A172 (cell line): Measurements from ENCODE around the gene MED16. TPM values are rescaled to one million over a fixed set of nuclear protein-coding genes. Genes with fewer than 3 reads are reported as not detected.
A peak's percentile ranks its signal among the peaks of the same experiment; 100 is the strongest.

Experiments used
- DNase-seq: peaks from one replicate; pipeline ENCODE4 v3.0.0-alpha.2; 2015; ENCODE audit warnings: low spot score
- total RNA-seq: library from RNA; depleted of rRNA; stranded (reverse); fragments of >200 nt; shearing (Covaris generic); gene quantifications from 2 replicates; pipeline ENCODE4 v1.2.3, GENCODE V29; 2014; rRNA removed

Gene MED16, protein sequence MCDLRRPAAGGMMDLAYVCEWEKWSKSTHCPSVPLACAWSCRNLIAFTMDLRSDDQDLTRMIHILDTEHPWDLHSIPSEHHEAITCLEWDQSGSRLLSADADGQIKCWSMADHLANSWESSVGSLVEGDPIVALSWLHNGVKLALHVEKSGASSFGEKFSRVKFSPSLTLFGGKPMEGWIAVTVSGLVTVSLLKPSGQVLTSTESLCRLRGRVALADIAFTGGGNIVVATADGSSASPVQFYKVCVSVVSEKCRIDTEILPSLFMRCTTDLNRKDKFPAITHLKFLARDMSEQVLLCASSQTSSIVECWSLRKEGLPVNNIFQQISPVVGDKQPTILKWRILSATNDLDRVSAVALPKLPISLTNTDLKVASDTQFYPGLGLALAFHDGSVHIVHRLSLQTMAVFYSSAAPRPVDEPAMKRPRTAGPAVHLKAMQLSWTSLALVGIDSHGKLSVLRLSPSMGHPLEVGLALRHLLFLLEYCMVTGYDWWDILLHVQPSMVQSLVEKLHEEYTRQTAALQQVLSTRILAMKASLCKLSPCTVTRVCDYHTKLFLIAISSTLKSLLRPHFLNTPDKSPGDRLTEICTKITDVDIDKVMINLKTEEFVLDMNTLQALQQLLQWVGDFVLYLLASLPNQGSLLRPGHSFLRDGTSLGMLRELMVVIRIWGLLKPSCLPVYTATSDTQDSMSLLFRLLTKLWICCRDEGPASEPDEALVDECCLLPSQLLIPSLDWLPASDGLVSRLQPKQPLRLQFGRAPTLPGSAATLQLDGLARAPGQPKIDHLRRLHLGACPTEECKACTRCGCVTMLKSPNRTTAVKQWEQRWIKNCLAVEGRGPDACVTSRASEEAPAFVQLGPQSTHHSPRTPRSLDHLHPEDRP
- 15.2 and 17.2 TPM in 2 replicates for total RNA-seq

DNA sequence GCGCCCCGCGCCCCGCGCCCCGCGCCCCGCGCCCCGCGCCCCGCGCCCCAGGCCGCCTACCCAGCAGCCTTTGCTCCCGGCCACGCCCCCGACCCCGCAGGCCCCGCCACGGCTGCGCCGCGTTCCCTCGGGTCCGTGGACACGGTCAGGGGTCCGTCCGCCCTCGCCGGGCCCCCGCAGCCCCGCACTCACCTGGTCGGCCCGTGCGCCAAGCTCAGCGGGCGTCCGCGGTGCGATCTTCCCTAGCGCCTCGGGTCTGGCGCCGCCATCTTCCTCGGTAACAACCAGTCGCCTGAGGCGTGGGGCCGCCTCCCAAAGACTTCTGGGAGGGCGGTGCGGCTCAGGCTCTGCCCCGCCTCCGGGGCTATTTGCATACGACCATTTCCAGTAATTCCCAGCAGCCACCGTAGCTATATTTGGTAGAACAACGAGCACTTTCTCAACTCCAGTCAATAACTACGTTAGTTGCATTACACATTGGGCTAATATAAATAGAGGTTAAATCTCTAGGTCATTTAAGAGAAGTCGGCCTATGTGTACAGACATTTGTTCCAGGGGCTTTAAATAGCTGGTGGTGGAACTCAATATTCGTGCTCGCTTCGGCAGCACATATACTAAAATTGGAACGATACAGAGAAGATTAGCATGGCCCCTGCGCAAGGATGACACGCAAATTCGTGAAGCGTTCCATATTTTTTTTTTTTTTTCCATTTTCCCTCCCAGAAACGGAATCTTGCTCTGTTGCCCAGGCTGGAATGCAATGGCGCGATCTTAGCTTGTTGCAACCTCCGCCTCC, at the start of gene MED16, which contains the start of gene RNU6-9:
Gene MED16 (minus strand): TSS at position 294 of the 796 bp plus-strand sequence. CDS start 2,056 bp downstream, outside the sequence.
Gene RNU6-9 (plus strand): TSS at position 591 of the 796 bp plus-strand sequence.
- peak; percentile 87 for DNase-seq

DNA sequence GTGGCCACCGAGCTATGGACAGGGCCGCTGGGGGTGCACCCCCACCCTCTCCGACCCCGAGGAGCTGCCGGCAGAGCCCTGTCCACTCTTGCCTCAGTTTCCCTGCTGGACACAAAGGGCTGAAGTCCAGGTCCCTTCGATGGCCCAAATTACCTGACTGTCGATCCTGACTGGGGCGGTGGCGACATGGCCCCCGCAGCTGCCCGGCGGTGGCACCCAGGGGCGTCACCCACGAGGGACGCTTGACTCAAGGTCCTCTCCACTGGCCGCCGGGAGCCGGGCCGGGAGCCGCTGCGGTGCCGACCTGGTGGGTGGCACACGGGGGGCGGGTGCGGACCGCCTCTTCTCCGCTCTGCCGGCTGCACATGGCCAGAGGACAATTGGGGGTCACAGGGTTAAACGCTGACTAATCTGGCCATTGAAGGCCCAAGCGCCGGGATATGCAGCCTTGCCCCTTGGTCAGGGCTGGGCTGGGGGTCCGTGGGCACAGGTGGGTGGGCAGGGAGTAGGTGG, 49.2 kb upstream of the MED16 start:
- DNase-seq, result no peak

DNA sequence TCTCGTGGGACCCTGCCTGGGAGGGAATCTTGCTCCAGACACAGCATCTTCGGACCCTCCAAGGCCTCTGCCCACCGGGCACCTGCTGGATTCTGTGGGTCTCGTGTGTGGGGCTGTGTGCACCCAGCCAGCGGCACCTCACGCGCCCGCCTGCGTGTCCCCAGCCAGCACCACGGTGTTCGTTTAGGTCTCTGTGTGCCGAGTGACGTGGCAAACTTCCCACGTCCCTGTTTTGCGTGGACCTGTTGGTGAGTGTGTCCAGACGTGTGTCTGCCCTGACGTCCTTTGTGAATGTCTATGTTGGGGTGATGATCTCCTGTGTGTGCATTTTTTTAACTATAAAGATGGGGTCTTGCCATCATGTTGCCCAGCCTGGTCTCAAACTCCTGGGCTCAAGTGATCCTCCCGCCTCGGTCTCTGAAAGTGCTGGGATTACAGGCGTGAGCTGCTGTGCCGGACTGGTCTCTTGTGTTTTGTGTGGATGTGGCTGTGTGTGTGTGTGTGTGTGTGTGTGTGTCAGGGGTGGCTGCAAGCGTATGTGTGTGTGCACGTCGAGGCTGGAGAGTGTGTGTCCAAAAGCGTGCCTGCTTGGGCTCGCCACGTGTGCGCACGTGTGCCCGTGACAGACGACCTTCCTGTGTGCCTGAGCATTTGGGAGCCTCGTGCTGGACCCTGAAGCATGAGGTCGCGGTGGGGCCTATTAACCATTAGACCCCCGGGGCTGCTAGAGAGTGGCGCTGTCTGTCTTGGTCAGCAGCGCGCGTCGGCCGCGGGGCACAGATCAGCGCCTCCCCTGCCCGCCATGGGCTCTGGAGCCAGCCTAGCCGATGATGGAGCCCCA, 48.5 kb upstream of the MED16 start:
- no peak for DNase-seq

DNA sequence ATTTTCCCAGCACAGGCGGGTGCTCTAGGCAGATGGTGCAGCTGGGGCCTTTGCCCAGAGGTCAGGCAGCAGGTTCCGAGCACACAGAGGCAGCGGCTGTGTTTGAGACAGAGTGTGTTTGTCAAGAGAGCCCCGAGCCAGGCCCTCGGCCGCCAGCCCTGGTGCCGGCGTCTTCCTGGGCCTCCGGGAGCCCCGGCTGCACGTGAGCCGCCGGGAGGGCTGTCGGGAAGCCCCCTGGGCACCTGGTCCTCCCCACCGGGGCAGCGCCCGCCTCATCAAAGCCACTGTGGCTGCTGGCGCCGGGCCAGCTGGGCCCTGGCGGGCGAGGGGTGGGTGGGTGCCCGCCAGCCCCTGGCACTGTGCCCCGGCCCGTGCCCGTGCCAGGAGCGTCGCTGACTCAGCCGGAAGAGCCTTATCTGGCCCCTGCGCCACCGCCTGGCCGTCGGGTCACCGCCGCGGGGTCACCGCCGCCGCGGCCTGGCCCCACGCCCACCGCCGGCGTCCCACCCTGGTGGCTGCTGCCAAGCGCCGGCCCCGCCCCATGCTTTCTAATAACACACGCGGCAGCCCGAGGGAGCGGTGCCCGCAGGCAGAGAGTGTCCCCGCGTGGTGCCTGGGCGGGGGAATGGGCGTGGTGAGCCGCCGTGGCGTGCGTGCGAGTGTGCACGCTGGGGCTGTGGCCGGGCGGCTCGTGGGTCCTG, 47.8 kb upstream of the MED16 start:
- peak; percentile 84 for DNase-seq

DNA sequence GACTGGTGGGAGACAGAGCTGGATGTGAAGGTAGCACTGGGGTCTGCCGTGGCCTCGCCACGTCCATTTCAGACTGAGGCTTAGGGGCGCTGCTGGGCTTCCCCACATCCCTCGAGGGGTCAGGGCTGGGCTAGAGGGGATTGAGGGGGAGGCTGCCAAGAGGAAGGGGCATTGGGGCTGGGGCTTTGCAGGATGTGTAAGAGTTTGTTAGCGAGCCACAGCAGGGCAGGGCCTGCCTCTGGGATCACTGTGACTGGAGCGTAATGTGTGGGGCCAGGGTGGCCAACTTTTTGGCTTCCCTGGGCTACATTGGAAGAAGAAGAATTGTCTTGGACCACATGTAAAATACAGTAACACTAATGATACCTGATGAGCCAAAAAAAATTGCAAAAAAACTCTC, 46.9 kb upstream of the MED16 start:
- DNase-seq, result no peak

DNA sequence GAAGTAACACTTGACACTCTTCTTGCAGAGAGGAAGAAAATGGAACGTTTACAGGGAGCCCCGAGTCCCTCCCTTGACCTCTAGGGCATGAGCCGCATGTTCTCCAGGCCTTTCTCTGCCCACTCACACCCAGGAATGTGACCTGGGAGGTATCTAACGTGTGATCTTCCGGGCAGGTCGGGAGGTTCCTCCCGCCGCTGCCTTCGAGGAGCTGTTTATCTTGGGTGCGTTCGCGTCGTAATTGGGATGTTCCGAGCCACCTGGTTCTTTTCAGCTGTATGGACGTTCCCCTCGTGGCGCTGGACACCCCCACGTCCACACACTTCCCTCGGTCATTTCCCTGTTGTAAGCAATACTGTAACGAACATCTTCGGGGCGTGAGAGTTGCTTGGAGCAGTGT, 46.5 kb upstream of the MED16 start:
- no peak for DNase-seq

DNA sequence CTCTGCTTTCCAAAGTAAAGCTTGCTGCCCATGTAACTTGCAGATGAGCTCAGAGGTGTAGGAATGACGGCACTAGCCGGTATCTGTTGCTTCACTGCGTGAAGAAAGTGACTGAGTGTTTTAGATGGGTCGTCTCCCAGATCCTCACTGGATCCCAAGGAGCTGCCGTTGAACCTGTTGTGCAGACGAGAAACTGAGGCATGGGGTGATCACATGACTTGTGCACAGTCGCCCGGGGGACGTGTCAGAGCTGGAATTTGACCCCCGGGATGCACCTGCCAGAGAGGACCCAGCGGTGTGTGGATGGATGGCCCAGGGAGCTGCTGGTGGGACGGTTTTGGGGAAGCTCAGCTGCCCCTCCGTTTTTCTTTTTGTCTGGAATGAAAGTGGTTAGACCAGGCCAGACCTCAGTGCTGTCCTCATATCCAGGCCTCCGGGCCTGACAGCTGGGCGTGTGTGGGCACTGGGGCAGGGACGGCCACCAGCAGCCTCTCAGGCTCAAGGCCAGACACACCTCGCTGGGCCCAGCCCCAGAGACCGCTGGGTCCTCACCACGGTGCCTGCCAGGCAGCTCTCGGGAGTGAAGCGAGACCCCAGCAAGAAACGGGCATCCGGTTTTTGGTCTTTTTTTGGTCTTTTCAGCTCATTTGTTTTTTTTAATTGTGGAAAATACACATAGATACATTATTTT, 45.4 kb upstream of the MED16 start:
- no peak for DNase-seq

DNA sequence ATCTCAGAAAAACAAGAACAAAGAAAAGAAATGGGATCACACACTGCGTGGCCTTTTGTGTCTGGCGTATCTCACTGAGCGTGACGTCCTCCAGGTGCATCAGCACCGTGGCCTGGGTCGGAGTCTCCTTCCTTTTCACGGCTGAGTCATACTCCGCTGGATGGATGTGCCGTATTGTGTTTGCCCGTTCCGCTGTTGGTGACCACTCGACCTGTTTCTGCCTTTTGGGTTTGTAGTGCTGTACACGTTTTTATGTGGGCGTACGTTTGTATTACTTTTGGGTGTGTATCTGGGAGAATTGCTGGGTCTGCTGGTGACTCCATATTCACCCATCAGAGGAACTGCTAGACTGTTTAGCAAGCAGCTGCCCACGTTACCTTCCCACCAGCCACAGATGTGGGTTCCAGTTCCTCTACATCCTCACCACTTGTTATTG, 44.3 kb upstream of the MED16 start:
- DNase-seq, result no peak

DNA sequence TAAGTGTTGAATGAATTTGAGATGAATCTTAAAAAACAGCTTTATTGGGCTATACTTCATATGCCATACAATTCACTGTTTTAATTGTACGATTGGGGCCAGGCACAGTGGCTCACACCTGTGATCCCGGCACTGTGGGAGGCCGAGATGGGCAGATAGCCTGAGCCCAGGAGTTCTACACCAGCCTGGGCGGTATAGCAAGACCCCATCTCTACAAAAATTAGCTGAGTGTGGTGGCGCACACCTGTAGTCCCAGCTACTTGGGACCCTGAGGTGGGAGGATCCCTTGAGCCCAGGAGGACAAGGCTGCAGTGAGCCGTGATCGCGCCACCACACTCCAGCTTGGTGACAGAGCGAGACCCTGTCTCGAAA, 43.2 kb upstream of the MED16 start:
- DNase-seq, result no peak

DNA sequence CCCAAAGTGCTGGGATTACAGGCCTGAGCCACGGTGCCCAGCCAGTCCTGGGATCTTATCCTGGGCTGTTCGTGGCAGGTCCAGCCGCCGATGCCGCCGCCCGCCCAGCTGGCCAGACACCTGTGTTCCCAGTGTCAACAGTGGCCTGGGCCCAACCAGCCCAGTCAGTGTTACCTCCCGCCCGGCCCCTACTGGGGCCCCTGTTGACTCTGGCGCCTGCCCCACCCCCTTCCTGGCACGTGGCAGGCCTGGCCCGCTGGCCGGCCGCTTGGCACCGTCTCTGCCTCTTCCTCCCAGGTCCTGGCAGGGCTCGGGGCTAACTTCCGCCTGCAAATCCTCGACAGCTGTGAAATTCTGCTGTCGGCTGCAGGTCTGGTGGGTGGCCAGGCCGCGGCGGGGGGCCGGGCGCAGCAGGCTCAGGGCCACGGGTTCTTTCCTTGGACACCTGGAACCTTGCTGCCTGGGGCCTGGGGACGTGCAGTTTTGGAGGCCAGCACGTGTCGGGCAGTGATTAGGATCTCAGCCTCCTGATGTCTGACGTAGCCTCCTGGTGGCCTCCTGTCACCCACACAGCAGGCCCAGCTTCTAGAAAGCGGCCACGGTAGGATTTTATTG, 42.0 kb upstream of the MED16 start:
- DNase-seq, result peak; percentile 84

DNA sequence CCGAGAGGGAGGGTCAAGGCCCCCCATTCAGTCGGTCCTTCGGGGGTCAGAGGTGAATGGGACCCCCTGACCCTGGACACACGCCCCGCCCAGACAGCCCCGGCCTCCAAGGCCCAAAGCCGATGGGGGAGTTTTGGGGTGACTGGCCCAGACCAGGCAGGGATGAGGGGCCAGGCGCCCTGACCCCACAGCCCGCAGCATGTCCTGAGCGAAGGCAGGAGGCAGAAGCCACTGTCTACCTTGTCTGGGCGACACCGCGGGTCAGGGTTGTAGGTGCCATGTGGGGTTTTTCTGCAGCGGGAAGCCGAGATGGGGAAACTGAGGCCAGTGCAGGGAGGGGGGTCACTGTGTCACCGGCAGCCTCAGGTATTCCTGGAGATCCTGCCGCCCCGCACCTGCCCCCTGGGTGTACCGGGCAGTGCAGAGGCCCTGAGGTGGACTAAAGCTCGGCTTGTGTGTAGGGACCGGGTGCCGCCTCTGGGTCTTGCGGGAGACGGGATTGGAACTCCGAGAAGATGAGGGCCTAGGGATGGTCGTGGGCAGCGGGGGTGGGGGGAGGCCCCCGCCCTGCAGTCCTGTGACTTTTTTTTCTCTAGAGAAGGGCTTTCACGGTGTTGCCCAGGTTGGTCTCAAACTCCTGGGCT, 41.3 kb upstream of the MED16 start:
- DNase-seq, result no peak

DNA sequence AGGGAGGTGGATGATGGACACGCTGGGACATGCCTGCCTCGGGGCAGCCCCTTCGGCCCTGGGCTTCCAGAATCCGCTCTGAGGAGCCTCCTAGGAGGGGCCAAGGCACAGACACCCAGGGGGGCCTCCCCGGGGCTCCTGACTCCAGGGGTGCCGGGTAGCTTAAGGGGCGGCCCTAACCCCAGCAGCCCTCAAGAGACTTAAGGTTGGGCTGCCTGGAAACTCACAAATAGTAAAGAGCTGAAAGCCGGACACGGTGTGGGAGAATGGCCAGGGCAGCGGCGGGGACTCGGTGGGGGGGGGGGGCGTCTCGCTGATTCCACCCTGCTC, 40.5 kb upstream of the MED16 start:
- DNase-seq, result no peak

DNA sequence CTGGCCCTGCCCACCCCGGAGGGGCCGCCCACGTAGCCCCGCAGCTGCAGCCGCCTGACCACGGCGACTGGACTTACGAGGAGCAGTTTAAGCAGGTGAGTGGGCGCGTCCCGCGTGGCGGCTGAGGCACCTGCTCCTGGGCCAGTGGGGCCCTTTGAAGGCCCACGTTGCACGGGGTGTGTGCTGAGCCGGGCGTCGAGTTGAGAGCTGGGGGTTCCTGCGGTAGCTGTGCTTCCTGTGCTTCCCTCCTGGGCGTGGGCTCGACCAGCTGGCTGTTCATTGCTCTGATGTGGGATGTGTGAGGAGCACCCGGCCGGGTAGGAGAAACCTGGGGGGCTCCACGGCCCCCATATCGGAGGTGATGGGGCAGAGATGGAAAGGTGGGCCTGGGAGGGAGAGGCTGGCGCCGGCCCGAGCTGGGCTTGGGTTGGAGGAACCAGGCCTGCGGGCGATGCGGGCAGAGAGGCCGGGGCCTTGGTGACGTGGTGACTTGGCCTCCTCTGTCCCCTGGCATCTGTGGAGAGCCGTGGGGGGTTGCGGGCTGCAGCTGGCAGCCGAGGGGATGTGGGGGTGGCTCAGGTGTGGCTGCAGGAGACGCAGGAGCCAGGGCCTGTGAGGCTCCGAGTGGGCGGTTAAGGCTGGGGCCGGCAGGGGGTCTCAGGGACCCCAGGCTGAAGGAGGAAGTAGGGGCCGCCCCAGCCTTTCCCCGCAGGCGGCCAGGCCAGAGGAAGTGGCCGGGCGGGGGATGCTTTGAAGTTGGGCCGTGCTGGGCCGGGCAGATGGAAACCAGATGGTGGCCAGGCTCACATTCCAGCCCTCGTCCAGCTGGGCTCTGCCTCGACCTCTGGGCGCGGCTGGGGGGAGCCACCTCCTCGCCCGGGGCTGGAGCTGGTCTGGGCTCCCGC, 39.9 kb upstream of the MED16 start:
- DNase-seq, result peak; percentile 94

DNA sequence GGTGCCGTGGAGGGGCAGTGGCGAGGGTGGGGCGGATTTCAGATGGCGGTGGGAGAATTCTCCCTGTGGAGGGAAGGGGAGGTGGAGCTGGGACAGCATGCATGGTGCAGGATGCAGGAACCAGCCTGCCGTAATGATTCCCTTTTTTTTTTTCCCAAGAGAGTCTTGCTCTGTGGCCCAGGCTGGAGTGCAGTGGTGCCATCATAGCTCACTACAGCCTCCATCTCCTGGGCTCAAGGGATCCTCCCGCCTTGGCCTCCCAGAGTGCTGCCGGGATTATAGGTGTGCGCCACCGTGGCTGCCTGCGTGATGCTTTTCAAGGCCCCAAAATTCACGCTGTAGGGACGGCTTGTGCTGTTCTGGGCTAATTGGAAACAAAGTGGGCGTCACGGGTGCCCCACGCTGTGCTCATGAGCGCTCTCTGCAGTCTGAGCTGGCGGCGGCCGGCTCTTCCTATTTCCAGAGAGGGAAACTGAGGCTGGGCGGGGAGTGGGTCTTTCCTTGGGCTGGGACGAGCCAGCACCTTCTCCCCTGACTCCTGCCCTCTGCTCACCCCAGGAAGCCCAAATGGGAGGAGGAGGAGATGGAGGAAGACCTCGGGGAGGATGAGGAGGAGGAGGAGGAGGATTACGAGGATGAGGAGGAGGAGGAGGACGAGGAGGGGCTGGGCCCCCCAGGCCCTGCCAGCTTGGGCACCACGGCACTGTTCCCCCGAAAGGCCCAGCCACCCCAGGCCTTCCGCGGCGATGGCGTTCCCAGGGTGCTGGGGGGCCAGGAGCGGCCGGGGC, 39.1 kb upstream of the MED16 start:
- DNase-seq, result no peak

DNA sequence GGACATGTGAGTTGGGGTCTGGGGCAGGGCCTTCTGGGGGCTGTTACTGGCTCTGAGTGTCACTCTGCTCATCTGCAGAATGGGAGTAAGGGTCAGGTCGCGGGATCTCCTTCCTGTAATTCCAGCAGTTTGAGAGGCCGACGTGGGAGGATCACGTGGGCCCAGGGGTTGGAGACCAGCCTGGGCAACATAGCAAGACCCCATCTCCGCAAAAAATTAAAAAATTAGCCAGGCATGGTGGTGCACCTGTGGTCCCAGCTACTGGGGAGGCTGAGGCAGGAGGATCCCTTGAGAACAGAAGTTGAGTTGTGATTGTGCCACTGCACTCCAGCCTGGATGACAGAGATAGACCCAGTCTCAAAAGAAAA, 36.9 kb upstream of the MED16 start:
- no peak for DNase-seq

DNA sequence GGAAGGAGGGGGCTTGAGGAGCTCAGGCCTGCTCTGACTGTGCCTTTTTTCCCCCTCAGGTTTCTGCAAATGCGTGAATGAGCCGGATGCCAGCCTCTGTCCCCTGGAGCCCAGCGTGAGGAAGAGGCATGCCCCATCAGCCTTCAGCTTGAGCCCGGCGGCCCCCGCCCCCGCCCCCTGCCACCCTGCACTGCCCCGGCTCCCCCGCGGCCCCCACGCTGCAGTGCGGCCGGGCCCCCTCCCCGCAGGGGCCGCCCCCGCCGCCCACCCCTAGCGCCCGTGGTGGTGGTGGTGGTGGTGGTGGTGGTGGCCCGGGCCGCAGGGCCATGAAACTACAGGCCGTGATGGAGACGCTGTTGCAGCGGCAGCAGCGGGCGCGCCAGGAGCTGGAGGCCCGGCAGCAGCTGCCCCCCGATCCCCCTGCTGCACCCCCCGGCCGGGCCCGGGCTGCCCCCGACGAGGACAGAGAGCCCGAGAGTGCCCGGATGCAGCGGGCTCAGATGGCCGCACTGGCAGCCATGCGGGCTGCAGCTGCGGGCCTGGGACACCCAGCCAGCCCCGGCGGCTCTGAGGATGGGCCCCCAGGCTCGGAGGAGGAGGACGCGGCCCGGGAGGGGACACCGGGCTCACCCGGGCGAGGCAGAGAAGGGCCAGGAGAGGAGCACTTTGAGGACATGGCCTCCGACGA, 36.4 kb upstream of the MED16 start:
- no peak for DNase-seq
